WTC11 (cell line): ENCODE results near the gene KLHL13. TPM values are rescaled to one million over a fixed set of nuclear protein-coding genes. Genes with fewer than 3 reads are reported as not detected.

Experiments
- ATAC-seq: fragments of 200-7000 bp; cut with Tn5 transposase; 2 replicates; pipeline ENCODE4 v1.10.0; 2021; ENCODE audit warnings: mild to moderate bottlenecking, moderate library complexity
- CTCF ChIA-PET: fragments of 300-600 bp; sonication (Branson Sonifier 250); formaldehyde crosslinking; loops from one replicate; lab custom pipeline; 2021; ENCODE audit warnings: antibody characterized with exemption; lab: Charles Lee
- POLR2A ChIA-PET: fragments of 350-600 bp; sonication (Branson Sonifier 250); formaldehyde crosslinking; loops from one replicate; lab custom pipeline; 2021; ENCODE audit warnings: antibody characterized with exemption; lab: Charles Lee
- DNase-seq: peaks from one replicate; pipeline ENCODE4 v3.0.0; 2021; ENCODE audit warnings: low spot score
- H3K27ac Mint-ChIP-seq: 2 replicates; pipeline ENCODE4 v1.8.0; 2021; ENCODE audit warnings: mixed read lengths
- H3K27me3 Mint-ChIP-seq: 2 replicates; pipeline ENCODE4 v1.8.0; 2021; ENCODE audit warnings: low read depth, mild to moderate bottlenecking, moderate library complexity, mixed read lengths
- H3K36me3 Mint-ChIP-seq: 2 replicates; pipeline ENCODE4 v1.8.0; 2021; ENCODE audit warnings: mixed read lengths
- H3K4me1 Mint-ChIP-seq: 2 replicates; pipeline ENCODE4 v1.8.0; 2022; ENCODE audit warnings: mixed read lengths
- H3K4me3 Mint-ChIP-seq: 2 replicates; pipeline ENCODE4 v1.8.0; 2021; ENCODE audit warnings: mild to moderate bottlenecking, moderate library complexity, mixed read lengths
- H3K9me3 Mint-ChIP-seq: 2 replicates; pipeline ENCODE4 v1.8.0; 2021; ENCODE audit warnings: mixed read lengths
- CREB1 ChIP-seq: sonication (generic); formaldehyde crosslinking; IDR thresholded peaks from 2 replicates; pipeline ENCODE4 v1.8.0; 2023; ENCODE audit warnings: mild to moderate bottlenecking, missing genetic modification reagents
- ESRRA ChIP-seq: sonication (generic); formaldehyde crosslinking; IDR thresholded peaks from 2 replicates; pipeline ENCODE4 v1.8.1; 2022; ENCODE audit warnings: mild to moderate bottlenecking, missing genetic modification reagents, borderline replicate concordance
- FOXJ3 ChIP-seq: sonication (generic); formaldehyde crosslinking; IDR thresholded peaks from 2 replicates; pipeline ENCODE4 v1.9.0; 2021; ENCODE audit warnings: missing genetic modification reagents, mild to moderate bottlenecking, borderline replicate concordance
- FOXK1 ChIP-seq: sonication (generic); formaldehyde crosslinking; IDR thresholded peaks from 2 replicates; pipeline ENCODE4 v1.8.0; 2022; ENCODE audit warnings: mild to moderate bottlenecking, moderate library complexity, missing genetic modification reagents
- MXD4 ChIP-seq: fragments of 250-450 bp; sonication (Bioruptor Pico); IDR thresholded peaks from 2 replicates; pipeline ENCODE4 v1.8.0; 2021; ENCODE audit warnings: mild to moderate bottlenecking, moderate library complexity, borderline replicate concordance
- SOX15 ChIP-seq: fragments of 250-450 bp; sonication (Bioruptor Pico); IDR thresholded peaks from 2 replicates; pipeline ENCODE4 v1.9.0; 2021; ENCODE audit warnings: mild to moderate bottlenecking
- SP1 ChIP-seq: sonication (generic); formaldehyde crosslinking; conservative IDR thresholded peaks from 2 replicates; pipeline ENCODE4 v1.8.1; 2022; ENCODE audit warnings: missing genetic modification reagents
- TEAD1 ChIP-seq: sonication (generic); formaldehyde crosslinking; IDR thresholded peaks from 2 replicates; pipeline ENCODE4 v1.8.0; 2022; ENCODE audit warnings: mild to moderate bottlenecking, missing genetic modification reagents
- TEAD4 ChIP-seq: sonication (generic); formaldehyde crosslinking; IDR thresholded peaks from 2 replicates; pipeline ENCODE4 v1.8.0; 2022; ENCODE audit warnings: mild to moderate bottlenecking, missing genetic modification reagents
- TP53 ChIP-seq: sonication (generic); formaldehyde crosslinking; IDR thresholded peaks from 2 replicates; pipeline ENCODE4 v1.8.1; 2023; ENCODE audit warnings: mild to moderate bottlenecking, missing genetic modification reagents
- ZNF232 ChIP-seq: sonication (generic); formaldehyde crosslinking; IDR thresholded peaks from 2 replicates; pipeline ENCODE4 v1.8.0; 2022; ENCODE audit warnings: mild to moderate bottlenecking, missing genetic modification reagents
- ZNF423 ChIP-seq: fragments of 250-450 bp; sonication (Bioruptor Pico); IDR thresholded peaks from 2 replicates; pipeline ENCODE4 v2.1.2; 2022; ENCODE audit warnings: mild to moderate bottlenecking, moderate library complexity
- total RNA-seq: library from RNA; stranded (reverse); gene quantifications from 3 replicates; pipeline ENCODE4 v1.2.3, GENCODE V29; 2021
- TF ChIP-seq, protein P1 (sequence below): sonication (generic); formaldehyde crosslinking; IDR thresholded peaks from 2 replicates; pipeline ENCODE4 v1.8.0; 2022; ENCODE audit warnings: mild to moderate bottlenecking, missing genetic modification reagents
- TF ChIP-seq, protein P2 (sequence below): sonication (generic); formaldehyde crosslinking; IDR thresholded peaks from 2 replicates; pipeline ENCODE4 v1.8.0; 2023; ENCODE audit warnings: missing genetic modification reagents
- TF ChIP-seq, protein P3 (sequence below): sonication (generic); formaldehyde crosslinking; IDR thresholded peaks from 2 replicates; pipeline ENCODE4 v1.8.0; 2023; ENCODE audit warnings: missing genetic modification reagents, mild to moderate bottlenecking, borderline replicate concordance
- TF ChIP-seq, protein P4 (sequence below): sonication (generic); formaldehyde crosslinking; IDR thresholded peaks from 2 replicates; pipeline ENCODE4 v1.8.1; 2022; ENCODE audit warnings: missing genetic modification reagents, borderline replicate concordance
- TF ChIP-seq, protein P5 (sequence below): fragments of 250-450 bp; sonication (Bioruptor Pico); IDR thresholded peaks from 2 replicates; pipeline ENCODE4 v1.8.0; 2021; ENCODE audit warnings: mild to moderate bottlenecking
- TF ChIP-seq, protein P6 (sequence below): fragments of 250-450 bp; sonication (Bioruptor Pico); IDR thresholded peaks from 2 replicates; pipeline ENCODE4 v1.9.0; 2021; ENCODE audit warnings: mild to moderate bottlenecking
- TF ChIP-seq, protein P7 (sequence below): sonication (generic); formaldehyde crosslinking; conservative IDR thresholded peaks from 2 replicates; pipeline ENCODE4 v1.8.1; 2023; ENCODE audit warnings: mild to moderate bottlenecking, low read depth, missing genetic modification reagents, moderate library complexity

The KLHL13 gene
- total RNA-seq, 1 experiment from 2014 or later, result 7.7 TPM

DNA sequence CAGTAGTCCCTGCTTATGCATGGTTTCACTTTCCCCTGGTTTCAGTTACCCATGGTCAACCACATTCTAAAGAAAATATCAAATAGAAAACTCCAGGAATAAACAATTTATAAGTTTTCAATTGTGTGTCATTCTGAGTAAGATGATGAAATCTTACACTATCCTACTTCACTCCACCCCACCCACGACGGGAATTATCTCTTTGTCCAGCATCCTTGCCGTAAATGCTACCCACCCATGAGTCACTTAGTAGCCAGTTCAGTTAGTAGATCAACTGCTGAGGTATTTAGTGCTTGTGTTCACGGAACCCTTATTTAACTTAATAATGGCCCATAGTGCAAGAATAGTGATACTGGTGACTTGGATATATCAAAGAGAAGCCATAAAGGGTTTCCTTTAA, 91.4 kb downstream of the KLHL13 start:
- DNase-seq (no peak), ATAC-seq (no peak)
- H3K27ac Mint-ChIP-seq, result no peak overlapping the region
- ChIA-PET POLR2A (no interaction called here), CTCF (no interaction called here)
- peaks cover 5% of the 10 kb centered on the region; the same call in 1 of the 2 replicates for H3K9me3 Mint-ChIP-seq
- no peak overlapping the region for H3K4me3 Mint-ChIP-seq
- TF ChIP-seq, protein P1, sequence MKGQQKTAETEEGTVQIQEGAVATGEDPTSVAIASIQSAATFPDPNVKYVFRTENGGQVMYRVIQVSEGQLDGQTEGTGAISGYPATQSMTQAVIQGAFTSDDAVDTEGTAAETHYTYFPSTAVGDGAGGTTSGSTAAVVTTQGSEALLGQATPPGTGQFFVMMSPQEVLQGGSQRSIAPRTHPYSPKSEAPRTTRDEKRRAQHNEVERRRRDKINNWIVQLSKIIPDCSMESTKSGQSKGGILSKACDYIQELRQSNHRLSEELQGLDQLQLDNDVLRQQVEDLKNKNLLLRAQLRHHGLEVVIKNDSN (CRISPR knock-in tag), result no peak
- TF ChIP-seq MXD4 (CRISPR knock-in tag), result no peak
- TF ChIP-seq CREB1 (CRISPR knock-in tag), result no peak
- TF ChIP-seq, protein P2, sequence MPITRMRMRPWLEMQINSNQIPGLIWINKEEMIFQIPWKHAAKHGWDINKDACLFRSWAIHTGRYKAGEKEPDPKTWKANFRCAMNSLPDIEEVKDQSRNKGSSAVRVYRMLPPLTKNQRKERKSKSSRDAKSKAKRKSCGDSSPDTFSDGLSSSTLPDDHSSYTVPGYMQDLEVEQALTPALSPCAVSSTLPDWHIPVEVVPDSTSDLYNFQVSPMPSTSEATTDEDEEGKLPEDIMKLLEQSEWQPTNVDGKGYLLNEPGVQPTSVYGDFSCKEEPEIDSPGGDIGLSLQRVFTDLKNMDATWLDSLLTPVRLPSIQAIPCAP, result no peak
- no peak for TF ChIP-seq SOX15
- TF ChIP-seq TEAD4, result no peak
- no peak for TF ChIP-seq SP1 (CRISPR knock-in tag)
- TF ChIP-seq, protein P3, sequence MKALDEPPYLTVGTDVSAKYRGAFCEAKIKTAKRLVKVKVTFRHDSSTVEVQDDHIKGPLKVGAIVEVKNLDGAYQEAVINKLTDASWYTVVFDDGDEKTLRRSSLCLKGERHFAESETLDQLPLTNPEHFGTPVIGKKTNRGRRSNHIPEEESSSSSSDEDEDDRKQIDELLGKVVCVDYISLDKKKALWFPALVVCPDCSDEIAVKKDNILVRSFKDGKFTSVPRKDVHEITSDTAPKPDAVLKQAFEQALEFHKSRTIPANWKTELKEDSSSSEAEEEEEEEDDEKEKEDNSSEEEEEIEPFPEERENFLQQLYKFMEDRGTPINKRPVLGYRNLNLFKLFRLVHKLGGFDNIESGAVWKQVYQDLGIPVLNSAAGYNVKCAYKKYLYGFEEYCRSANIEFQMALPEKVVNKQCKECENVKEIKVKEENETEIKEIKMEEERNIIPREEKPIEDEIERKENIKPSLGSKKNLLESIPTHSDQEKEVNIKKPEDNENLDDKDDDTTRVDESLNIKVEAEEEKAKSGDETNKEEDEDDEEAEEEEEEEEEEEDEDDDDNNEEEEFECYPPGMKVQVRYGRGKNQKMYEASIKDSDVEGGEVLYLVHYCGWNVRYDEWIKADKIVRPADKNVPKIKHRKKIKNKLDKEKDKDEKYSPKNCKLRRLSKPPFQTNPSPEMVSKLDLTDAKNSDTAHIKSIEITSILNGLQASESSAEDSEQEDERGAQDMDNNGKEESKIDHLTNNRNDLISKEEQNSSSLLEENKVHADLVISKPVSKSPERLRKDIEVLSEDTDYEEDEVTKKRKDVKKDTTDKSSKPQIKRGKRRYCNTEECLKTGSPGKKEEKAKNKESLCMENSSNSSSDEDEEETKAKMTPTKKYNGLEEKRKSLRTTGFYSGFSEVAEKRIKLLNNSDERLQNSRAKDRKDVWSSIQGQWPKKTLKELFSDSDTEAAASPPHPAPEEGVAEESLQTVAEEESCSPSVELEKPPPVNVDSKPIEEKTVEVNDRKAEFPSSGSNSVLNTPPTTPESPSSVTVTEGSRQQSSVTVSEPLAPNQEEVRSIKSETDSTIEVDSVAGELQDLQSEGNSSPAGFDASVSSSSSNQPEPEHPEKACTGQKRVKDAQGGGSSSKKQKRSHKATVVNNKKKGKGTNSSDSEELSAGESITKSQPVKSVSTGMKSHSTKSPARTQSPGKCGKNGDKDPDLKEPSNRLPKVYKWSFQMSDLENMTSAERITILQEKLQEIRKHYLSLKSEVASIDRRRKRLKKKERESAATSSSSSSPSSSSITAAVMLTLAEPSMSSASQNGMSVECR, result no peak
- TF ChIP-seq TP53 (CRISPR knock-in tag), result no peak
- TF ChIP-seq FOXJ3 (CRISPR knock-in tag), result no peak
- TF ChIP-seq, protein P4, sequence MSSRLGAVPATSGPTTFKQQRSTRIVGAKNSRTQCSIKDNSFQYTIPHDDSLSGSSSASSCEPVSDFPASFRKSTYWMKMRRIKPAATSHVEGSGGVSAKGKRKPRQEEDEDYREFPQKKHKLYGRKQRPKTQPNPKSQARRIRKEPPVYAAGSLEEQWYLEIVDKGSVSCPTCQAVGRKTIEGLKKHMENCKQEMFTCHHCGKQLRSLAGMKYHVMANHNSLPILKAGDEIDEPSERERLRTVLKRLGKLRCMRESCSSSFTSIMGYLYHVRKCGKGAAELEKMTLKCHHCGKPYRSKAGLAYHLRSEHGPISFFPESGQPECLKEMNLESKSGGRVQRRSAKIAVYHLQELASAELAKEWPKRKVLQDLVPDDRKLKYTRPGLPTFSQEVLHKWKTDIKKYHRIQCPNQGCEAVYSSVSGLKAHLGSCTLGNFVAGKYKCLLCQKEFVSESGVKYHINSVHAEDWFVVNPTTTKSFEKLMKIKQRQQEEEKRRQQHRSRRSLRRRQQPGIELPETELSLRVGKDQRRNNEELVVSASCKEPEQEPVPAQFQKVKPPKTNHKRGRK, result no peak
- TF ChIP-seq TEAD1 (CRISPR knock-in tag), result no peak
- TF ChIP-seq, protein P5, sequence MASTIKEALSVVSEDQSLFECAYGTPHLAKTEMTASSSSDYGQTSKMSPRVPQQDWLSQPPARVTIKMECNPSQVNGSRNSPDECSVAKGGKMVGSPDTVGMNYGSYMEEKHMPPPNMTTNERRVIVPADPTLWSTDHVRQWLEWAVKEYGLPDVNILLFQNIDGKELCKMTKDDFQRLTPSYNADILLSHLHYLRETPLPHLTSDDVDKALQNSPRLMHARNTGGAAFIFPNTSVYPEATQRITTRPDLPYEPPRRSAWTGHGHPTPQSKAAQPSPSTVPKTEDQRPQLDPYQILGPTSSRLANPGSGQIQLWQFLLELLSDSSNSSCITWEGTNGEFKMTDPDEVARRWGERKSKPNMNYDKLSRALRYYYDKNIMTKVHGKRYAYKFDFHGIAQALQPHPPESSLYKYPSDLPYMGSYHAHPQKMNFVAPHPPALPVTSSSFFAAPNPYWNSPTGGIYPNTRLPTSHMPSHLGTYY (CRISPR knock-in tag), result no peak
- no peak for TF ChIP-seq FOXK1 (CRISPR knock-in tag)
- TF ChIP-seq ESRRA, result no peak
- no peak for TF ChIP-seq ZNF423 (CRISPR knock-in tag)
- TF ChIP-seq, protein P6, sequence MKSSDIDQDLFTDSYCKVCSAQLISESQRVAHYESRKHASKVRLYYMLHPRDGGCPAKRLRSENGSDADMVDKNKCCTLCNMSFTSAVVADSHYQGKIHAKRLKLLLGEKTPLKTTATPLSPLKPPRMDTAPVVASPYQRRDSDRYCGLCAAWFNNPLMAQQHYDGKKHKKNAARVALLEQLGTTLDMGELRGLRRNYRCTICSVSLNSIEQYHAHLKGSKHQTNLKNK (CRISPR knock-in tag), result no peak
- TF ChIP-seq, protein P7, sequence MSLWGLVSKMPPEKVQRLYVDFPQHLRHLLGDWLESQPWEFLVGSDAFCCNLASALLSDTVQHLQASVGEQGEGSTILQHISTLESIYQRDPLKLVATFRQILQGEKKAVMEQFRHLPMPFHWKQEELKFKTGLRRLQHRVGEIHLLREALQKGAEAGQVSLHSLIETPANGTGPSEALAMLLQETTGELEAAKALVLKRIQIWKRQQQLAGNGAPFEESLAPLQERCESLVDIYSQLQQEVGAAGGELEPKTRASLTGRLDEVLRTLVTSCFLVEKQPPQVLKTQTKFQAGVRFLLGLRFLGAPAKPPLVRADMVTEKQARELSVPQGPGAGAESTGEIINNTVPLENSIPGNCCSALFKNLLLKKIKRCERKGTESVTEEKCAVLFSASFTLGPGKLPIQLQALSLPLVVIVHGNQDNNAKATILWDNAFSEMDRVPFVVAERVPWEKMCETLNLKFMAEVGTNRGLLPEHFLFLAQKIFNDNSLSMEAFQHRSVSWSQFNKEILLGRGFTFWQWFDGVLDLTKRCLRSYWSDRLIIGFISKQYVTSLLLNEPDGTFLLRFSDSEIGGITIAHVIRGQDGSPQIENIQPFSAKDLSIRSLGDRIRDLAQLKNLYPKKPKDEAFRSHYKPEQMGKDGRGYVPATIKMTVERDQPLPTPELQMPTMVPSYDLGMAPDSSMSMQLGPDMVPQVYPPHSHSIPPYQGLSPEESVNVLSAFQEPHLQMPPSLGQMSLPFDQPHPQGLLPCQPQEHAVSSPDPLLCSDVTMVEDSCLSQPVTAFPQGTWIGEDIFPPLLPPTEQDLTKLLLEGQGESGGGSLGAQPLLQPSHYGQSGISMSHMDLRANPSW (CRISPR knock-in tag), result no peak
- no peak for TF ChIP-seq ZNF232 (CRISPR knock-in tag)
- H3K36me3 Mint-ChIP-seq, result no peaks in the 10 kb centered on the region
- H3K27me3 Mint-ChIP-seq, result no peaks in the 10 kb centered on the region
- no peaks in the 10 kb centered on the region for H3K4me1 Mint-ChIP-seq
